MM.1S (cell line): ENCODE measurements around the gene ACVR1.

Source experiments
- CTCF ChIP-seq: fragments of 300-600 bp; sonication (generic); IDR thresholded peaks from 2 replicates; pipeline ENCODE4 v1.5.1; 2016; ENCODE audit warnings: antibody characterized with exemption, low read length, mixed read lengths
- EZH2 ChIP-seq: fragments of 300-600 bp; sonication (generic); optimal IDR thresholded peaks from 2 replicates; pipeline ENCODE3; 2017; ENCODE audit warnings: low read depth, mild to moderate bottlenecking, antibody characterized with exemption, low read length, mixed read lengths

- TF ChIP-seq CTCF, result no peak
- TF ChIP-seq EZH2, result no peak
Measured at GRCh38 chr2:157789933-157790511, 86.1 kb downstream of the ACVR1 start.
